Measurements from ENCODE around the gene CD37. TPM values are rescaled to one million over a fixed set of nuclear protein-coding genes. Genes with fewer than 3 reads are reported as not detected.

CD37 gene
- total RNA-seq, 1 donor from 2014 or later: not detected

GRCh38 chr19:49378512-49378911, 43.3 kb downstream of the CD37 start:
- DNase-seq (ENCODE audit: low read depth): no peak

- DNase-seq (ENCODE audit: low read depth): no peak
Measured at GRCh38 chr19:49380391-49380790, 45.2 kb downstream of the CD37 start.

GRCh38 chr19:49382639-49383038, 47.4 kb downstream of the CD37 start:
- DNase-seq (ENCODE audit: low read depth): no peak

- no peak for DNase-seq (ENCODE audit: low read depth)
Measured at GRCh38 chr19:49383599-49383998, 48.4 kb downstream of the CD37 start.

GRCh38 chr19:49387936-49388372, 52.7 kb downstream of the CD37 start, which contains the start of gene KASH5:
Gene KASH5 (plus strand): TSS chr19:49388249. CDS start chr19:49390884, 2,635 bp downstream.
- DNase-seq (ENCODE audit: low read depth): peak; percentile 54

GRCh38 chr19:49389406-49389805, 54.2 kb downstream of the CD37 start:
- DNase-seq (ENCODE audit: low read depth): no peak

Other genes starting within 250 kb of the CD37 start
- gene SNRNP70, start 250.0 kb upstream of the CD37 start, total RNA-seq: 82.8 and 138 TPM in 2 replicates
- gene LIN7B, start 221.0 kb upstream of the CD37 start, total RNA-seq: 2.5 and 7.5 TPM in 2 replicates
- 0.45 TPM in 1 of 2 replicates, not detected in the other for gene C19orf73, start 216.3 kb upstream of the CD37 start, total RNA-seq
- 2.6 and 3.6 TPM in 2 replicates for gene PPFIA3, start 215.9 kb upstream of the CD37 start, total RNA-seq
- not detected in 2 replicates for gene HRC, start 180.0 kb upstream of the CD37 start, total RNA-seq
- 15.3 and 30.4 TPM in 2 replicates for gene TRPM4, start 177.6 kb upstream of the CD37 start, total RNA-seq
- gene SLC6A16, start 10.2 kb upstream of the CD37 start, total RNA-seq: 0.25 TPM in 1 of 2 replicates, not detected in the other
- 28.0 and 34.2 TPM in 2 replicates for gene TEAD2, start 27.0 kb downstream of the CD37 start, total RNA-seq
- 0.17 and 0.35 TPM in 2 replicates for gene DKKL1, start 28.5 kb downstream of the CD37 start, total RNA-seq
- gene KASH5, start 52.8 kb downstream of the CD37 start, total RNA-seq: not detected in 2 replicates
- gene PTH2, start 88.0 kb downstream of the CD37 start, total RNA-seq: not detected in 2 replicates
- not detected in 2 replicates for gene GFY, start 90.0 kb downstream of the CD37 start, total RNA-seq
- 0.15 TPM in 1 of 2 replicates, not detected in the other for gene SLC17A7, start 106.1 kb downstream of the CD37 start, total RNA-seq
- gene PIH1D1, start 116.4 kb downstream of the CD37 start, total RNA-seq: 120 and 197 TPM in 2 replicates
- gene ALDH16A1, start 117.8 kb downstream of the CD37 start, total RNA-seq: 30.5 and 64.1 TPM in 2 replicates
- gene FLT3LG, start 138.8 kb downstream of the CD37 start, total RNA-seq: 1.3 and 1.7 TPM in 2 replicates
- 962 and 2,738 TPM in 2 replicates for gene RPL13A, start 152.2 kb downstream of the CD37 start, total RNA-seq
- gene RPS11, start 161.0 kb downstream of the CD37 start, total RNA-seq: 2,210 and 4,384 TPM in 2 replicates
- gene FCGRT, start 177.3 kb downstream of the CD37 start, total RNA-seq: 23.4 and 47.7 TPM in 2 replicates
- 0.75 and 1.6 TPM in 2 replicates for gene RCN3, start 192.6 kb downstream of the CD37 start, total RNA-seq
- gene NOSIP, start 245.2 kb downstream of the CD37 start, total RNA-seq: 37.9 and 117 TPM in 2 replicates
- gene PRRG2, start 245.9 kb downstream of the CD37 start, total RNA-seq: 4.2 and 7.2 TPM in 2 replicates